HepG2 (cell line): ENCODE measurements around the gene ZFPL1. TPM values are rescaled to one million over a fixed set of nuclear protein-coding genes. Genes with fewer than 3 reads are reported as not detected.
A peak's percentile ranks its signal among the peaks of the same experiment; 100 is the strongest.

Experiments
- CREB1 ChIP-seq, 2 experiments: fragments of 450-650 bp in 1 of 2; IDR thresholded peaks; 2 replicates each; pipeline ENCODE4 v1.6.1; 2016 to 2017; ENCODE audit warnings: control low read depth in 1 of 2, mild to moderate bottlenecking in 1 of 2, missing compliant biosample characterization in 1 of 2, missing genetic modification characterization in 1 of 2
- HCFC1 ChIP-seq: fragments of 150-350 bp; IDR thresholded peaks from 2 replicates; pipeline ENCODE4 v1.6.1; 2014; ENCODE audit warnings: low read depth, low read length
- KLF11 ChIP-seq: IDR thresholded peaks from 2 replicates; pipeline ENCODE4 v1.6.1; 2016; ENCODE audit warnings: missing compliant biosample characterization
- MLLT10 ChIP-seq: sonication (generic); formaldehyde crosslinking; IDR thresholded peaks from 2 replicates; pipeline ENCODE4 v1.4.0; 2020; ENCODE audit warnings: missing genetic modification reagents
- NFYB ChIP-seq: sonication (generic); formaldehyde crosslinking; IDR thresholded peaks from 2 replicates; pipeline ENCODE4 v1.4.0; 2020; ENCODE audit warnings: missing genetic modification reagents
- RARA ChIP-seq: IDR thresholded peaks from 2 replicates; pipeline ENCODE4 v1.6.1; 2016; ENCODE audit warnings: missing genetic modification reagents, missing compliant biosample characterization
- SIN3A ChIP-seq: IDR thresholded peaks from 2 replicates; pipeline ENCODE4 v1.6.1; 2011; ENCODE audit warnings: low read depth, mild to moderate bottlenecking, control low read depth, low read length, borderline replicate concordance
- SP5 ChIP-seq: IDR thresholded peaks from 2 replicates; pipeline ENCODE4 v1.6.1; 2016; ENCODE audit warnings: low read depth, borderline replicate concordance
- STAT5B ChIP-seq: sonication (generic); formaldehyde crosslinking; IDR thresholded peaks from 2 replicates; pipeline ENCODE4 v1.4.0; 2020; ENCODE audit warnings: missing genetic modification reagents
- THYN1 ChIP-seq: sonication (generic); formaldehyde crosslinking; IDR thresholded peaks from 2 replicates; pipeline ENCODE4 v1.8.1; 2023; ENCODE audit warnings: low read depth, mild to moderate bottlenecking, moderate library complexity, missing genetic modification reagents, borderline replicate concordance
- ZC3H13 ChIP-seq: sonication (generic); formaldehyde crosslinking; IDR thresholded peaks from 2 replicates; pipeline ENCODE4 v1.8.1; 2023; ENCODE audit warnings: mild to moderate bottlenecking, missing genetic modification reagents, moderate library complexity
- ZFP82 ChIP-seq: sonication (generic); formaldehyde crosslinking; IDR thresholded peaks from 2 replicates; pipeline ENCODE4 v1.5.1; 2020; ENCODE audit warnings: mild to moderate bottlenecking, missing genetic modification reagents, borderline replicate concordance
- ZMAT3 ChIP-seq: sonication (generic); formaldehyde crosslinking; conservative IDR thresholded peaks from 2 replicates; pipeline ENCODE4 v1.7.0; 2021; ENCODE audit warnings: missing genetic modification reagents
- ZNF317 ChIP-seq: sonication (generic); formaldehyde crosslinking; IDR thresholded peaks from 2 replicates; pipeline ENCODE4 v1.5.0; 2020; ENCODE audit warnings: mild to moderate bottlenecking, missing genetic modification reagents
- ZNF326 ChIP-seq: sonication (generic); formaldehyde crosslinking; IDR thresholded peaks from 2 replicates; pipeline ENCODE4 v1.4.0; 2020; ENCODE audit warnings: missing genetic modification reagents, borderline replicate concordance
- ZNF335 ChIP-seq: sonication (generic); formaldehyde crosslinking; IDR thresholded peaks from 2 replicates; pipeline ENCODE4 v1.4.0; 2020; ENCODE audit warnings: missing genetic modification reagents
- ZNF33A ChIP-seq: sonication (generic); formaldehyde crosslinking; IDR thresholded peaks from 2 replicates; pipeline ENCODE4 v1.5.1; 2020; ENCODE audit warnings: missing genetic modification reagents, mild to moderate bottlenecking, moderate library complexity, borderline replicate concordance
- ZNF564 ChIP-seq: sonication (generic); formaldehyde crosslinking; IDR thresholded peaks from 2 replicates; pipeline ENCODE4 v1.8.1; 2023; ENCODE audit warnings: mild to moderate bottlenecking, missing genetic modification reagents
- ZNF607 ChIP-seq: sonication (generic); formaldehyde crosslinking; IDR thresholded peaks from 2 replicates; pipeline ENCODE4 v1.5.1; 2020; ENCODE audit warnings: missing genetic modification reagents, mild to moderate bottlenecking, borderline replicate concordance
- ZNF691 ChIP-seq: sonication (generic); formaldehyde crosslinking; IDR thresholded peaks from 2 replicates; pipeline ENCODE4 v1.4.0; 2020; ENCODE audit warnings: missing genetic modification reagents, low read depth, mild to moderate bottlenecking, borderline replicate concordance
- ZNF766 ChIP-seq: sonication (generic); formaldehyde crosslinking; IDR thresholded peaks from 2 replicates; pipeline ENCODE4 v1.5.0; 2020; ENCODE audit warnings: missing genetic modification reagents, borderline replicate concordance
- ZNF816 ChIP-seq: sonication (generic); formaldehyde crosslinking; IDR thresholded peaks from 2 replicates; pipeline ENCODE4 v1.8.0; 2022; ENCODE audit warnings: missing genetic modification reagents, mild to moderate bottlenecking, borderline replicate concordance
- polyA plus RNA-seq, 8 experiments: library from polyadenylated mRNA; depleted of rRNA in 3 of 8; stranded (reverse) in 7 of 8; unstranded in 1 of 8; fragments of >200 nt; fragmentation: Illumina TruSeq in 4 of 8; extraction: Trizol in 4 of 8; gene quantifications; 2 replicates each; pipeline versions ENCODE4 v1.2.1 to v1.2.3, GENCODE V29; 2011 to 2016; ENCODE audit warnings: low read depth in 4 of 8, missing spikeins in 1 of 8, mixed read lengths in 1 of 8; ENCODE audit not compliant: insufficient read depth in 1 of 8
- total RNA-seq, 5 experiments: library from RNA; depleted of rRNA; stranded (reverse); fragments of >200 nt; fragmentation: Illumina TruSeq; extraction: Trizol; gene quantifications; 2 replicates each; pipeline ENCODE4 v1.2.3, GENCODE V29; 2016; ENCODE audit warnings: low read depth in 1 of 5
- TF ChIP-seq, protein P1 (sequence below): sonication (generic); formaldehyde crosslinking; IDR thresholded peaks from 2 replicates; pipeline ENCODE4 v1.8.0; 2022; ENCODE audit warnings: mild to moderate bottlenecking, missing genetic modification reagents; ENCODE audit not compliant: insufficient replicate concordance
- TF ChIP-seq, protein P2 (sequence below): sonication (generic); formaldehyde crosslinking; IDR thresholded peaks from 2 replicates; pipeline ENCODE4 v1.5.0; 2020; ENCODE audit warnings: mild to moderate bottlenecking, missing genetic modification reagents
- TF ChIP-seq, protein P3 (sequence below): IDR thresholded peaks from 2 replicates; pipeline ENCODE4 v1.6.1; 2016; ENCODE audit warnings: missing biosample characterization, missing genetic modification reagents, low read depth

The ZFPL1 gene
- total and polyA plus RNA-seq, 2 of the 13 experiments (the other 11 are each of a cell fraction or from before 2014, with no cell fraction given) = 32.2 to 56.0 TPM

DNA sequence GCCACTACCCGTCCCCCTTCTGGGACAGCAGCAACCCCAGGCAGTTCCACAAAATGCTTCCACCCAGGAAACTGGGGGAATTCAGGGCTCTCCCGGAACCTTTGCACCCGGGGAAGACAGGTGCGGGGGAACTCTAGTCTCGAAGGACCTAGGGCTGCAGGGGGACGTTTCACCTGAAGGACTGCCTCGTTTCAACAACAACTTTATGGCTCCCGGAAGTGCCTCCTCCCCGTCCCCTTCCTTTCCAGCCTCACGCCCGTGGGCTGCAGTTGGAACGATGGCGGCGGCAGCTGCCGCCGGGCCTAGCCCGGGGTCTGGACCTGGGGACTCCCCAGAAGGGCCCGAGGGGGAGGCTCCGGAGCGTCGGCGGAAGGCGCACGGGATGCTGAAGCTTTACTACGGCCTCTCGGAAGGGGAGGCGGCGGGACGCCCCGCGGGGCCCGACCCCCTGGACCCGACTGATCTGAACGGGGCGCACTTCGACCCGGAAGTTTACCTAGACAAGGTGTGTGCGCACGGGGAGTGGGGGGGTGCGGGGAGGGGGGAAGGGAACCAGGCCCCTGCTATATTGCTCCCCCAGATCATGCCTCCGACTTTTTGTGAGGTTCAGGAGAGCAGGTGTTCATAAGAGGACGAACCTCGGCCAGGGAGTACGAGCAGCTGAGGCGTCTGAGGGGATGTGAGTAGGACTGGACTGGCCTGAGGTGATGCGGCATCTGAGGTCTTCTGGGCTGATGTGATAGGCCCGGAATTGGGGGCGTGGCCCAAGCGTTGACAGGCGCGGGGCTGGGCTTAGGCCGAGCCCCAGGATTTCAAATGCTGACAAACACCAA, 12.2 kb downstream of the ZFPL1 start, which contains the start of gene VPS51 (continued):
- TF ChIP-seq, protein P1, sequence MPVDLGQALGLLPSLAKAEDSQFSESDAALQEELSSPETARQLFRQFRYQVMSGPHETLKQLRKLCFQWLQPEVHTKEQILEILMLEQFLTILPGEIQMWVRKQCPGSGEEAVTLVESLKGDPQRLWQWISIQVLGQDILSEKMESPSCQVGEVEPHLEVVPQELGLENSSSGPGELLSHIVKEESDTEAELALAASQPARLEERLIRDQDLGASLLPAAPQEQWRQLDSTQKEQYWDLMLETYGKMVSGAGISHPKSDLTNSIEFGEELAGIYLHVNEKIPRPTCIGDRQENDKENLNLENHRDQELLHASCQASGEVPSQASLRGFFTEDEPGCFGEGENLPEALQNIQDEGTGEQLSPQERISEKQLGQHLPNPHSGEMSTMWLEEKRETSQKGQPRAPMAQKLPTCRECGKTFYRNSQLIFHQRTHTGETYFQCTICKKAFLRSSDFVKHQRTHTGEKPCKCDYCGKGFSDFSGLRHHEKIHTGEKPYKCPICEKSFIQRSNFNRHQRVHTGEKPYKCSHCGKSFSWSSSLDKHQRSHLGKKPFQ (CRISPR knock-in tag) = no peak
- TF ChIP-seq ZNF326 (CRISPR knock-in tag) (no peak), STAT5B (CRISPR knock-in tag) (0 out of 2 replicates have a peak, but pooled peaks have one; percentile 64), ZNF766 (no peak), SIN3A (peak; percentile 94), CREB1 (IDR thresholded peaks at IDR 0.05) (peak; percentile 60), CREB1 (CRISPR knock-in tag; IDR thresholded peaks at IDR 0.05) (peak; percentile 88), ZNF691 (peak; percentile 79; the same call in 1 of the 2 replicates), THYN1 (CRISPR knock-in tag) (no peak), ZNF816 (CRISPR knock-in tag) (0 out of 2 replicates have a peak, but pooled peaks have one; percentile 71), ZNF33A (CRISPR knock-in tag) (peak; percentile 87; the same call in 1 of the 2 replicates), SP5 (CRISPR knock-in tag) (peak; percentile 77; the same call in 1 of the 2 replicates), ZMAT3 (CRISPR knock-in tag) (peak; percentile 75), MLLT10 (CRISPR knock-in tag) (no peak), KLF11 (CRISPR knock-in tag) (no peak), NFYB (CRISPR knock-in tag) (peak; percentile 55), ZFP82 (peak; percentile 94), ZC3H13 (CRISPR knock-in tag) (no peak), ZNF564 (CRISPR knock-in tag) (0 out of 2 replicates have a peak, but pooled peaks have one; percentile 50), ZNF607 (0 out of 2 replicates have a peak, but pooled peaks have one; percentile 24), HCFC1 (peak; percentile 98), ZNF335 (CRISPR knock-in tag) (peak; percentile 52; the same call in 1 of the 2 replicates), RARA (peak; percentile 36), ZNF317 (CRISPR knock-in tag) (peak; percentile 63; the same call in 1 of the 2 replicates)
- TF ChIP-seq, protein P2, sequence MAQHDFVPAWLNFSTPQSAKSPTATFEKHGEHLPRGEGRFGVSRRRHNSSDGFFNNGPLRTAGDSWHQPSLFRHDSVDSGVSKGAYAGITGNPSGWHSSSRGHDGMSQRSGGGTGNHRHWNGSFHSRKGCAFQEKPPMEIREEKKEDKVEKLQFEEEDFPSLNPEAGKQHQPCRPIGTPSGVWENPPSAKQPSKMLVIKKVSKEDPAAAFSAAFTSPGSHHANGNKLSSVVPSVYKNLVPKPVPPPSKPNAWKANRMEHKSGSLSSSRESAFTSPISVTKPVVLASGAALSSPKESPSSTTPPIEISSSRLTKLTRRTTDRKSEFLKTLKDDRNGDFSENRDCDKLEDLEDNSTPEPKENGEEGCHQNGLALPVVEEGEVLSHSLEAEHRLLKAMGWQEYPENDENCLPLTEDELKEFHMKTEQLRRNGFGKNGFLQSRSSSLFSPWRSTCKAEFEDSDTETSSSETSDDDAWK (CRISPR knock-in tag) = no peak
- TF ChIP-seq, protein P3, sequence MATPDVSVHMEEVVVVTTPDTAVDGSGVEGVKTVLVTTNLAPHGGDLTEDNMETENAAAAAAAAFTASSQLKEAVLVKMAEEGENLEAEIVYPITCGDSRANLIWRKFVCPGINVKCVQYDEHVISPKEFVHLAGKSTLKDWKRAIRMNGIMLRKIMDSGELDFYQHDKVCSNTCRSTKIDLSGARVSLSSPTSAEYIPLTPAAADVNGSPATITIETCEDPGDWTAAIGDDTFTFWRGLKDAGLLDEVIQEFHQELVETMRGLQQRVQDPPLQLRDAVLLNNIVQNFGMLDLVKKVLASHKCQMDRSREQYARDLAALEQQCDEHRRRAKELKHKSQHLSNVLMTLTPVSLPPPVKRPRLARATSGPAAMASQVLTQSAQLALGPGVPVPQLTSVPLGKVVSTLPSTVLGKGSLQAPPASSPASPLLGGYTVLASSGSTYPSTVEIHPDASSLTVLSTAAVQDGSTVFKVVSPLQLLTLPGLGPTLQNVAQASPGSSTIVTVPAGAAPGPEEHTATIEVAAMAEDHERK (CRISPR knock-in tag) = no peak
